GM23248 (cell line): ENCODE measurements around the gene LUC7L3.

Experiments
- EZH2 ChIP-seq: fragments of 200-600 bp; sonication (generic); IDR thresholded peaks from 2 replicates; pipeline ENCODE4 v1.6.1; 2018; ENCODE audit warnings: antibody characterized with exemption, mild to moderate bottlenecking; ENCODE audit not compliant: insufficient read depth, poor library complexity, severe bottlenecking
- EZH2phosphoT487 ChIP-seq: fragments of 200-600 bp; sonication (generic); IDR thresholded peaks from 2 replicates; pipeline ENCODE4 v1.6.1; 2018; ENCODE audit warnings: antibody characterized with exemption, moderate library complexity, mild to moderate bottlenecking, low read depth; ENCODE audit not compliant: insufficient read depth

GRCh38 chr17:50799582-50799981 lies 80.2 kb downstream of the LUC7L3 start:
- TF ChIP-seq EZH2phosphoT487 = no peak
- TF ChIP-seq EZH2 = no peak
